Choroid plexus epithelial cell (primary cell): ENCODE data around the gene PHF14.
"Not testable (repeated sequence)": the region's sequence is repeated elsewhere in the genome, so short reads cannot be mapped to it uniquely, and the experiment has no call there.

Source experiments
- DNase-seq: peaks from one replicate; pipeline ENCODE4 v3.0.0-alpha.2; 2010; ENCODE audit warnings: low read depth
- H3K4me3 ChIP-seq: 2 replicates; pipeline ENCODE4 v1.5.1; 2011; ENCODE audit warnings: low read depth, mild to moderate bottlenecking, control low read depth, low read length, moderate library complexity
- CTCF ChIP-seq: conservative IDR thresholded peaks from 2 replicates; pipeline ENCODE4 v1.5.1; 2011; ENCODE audit warnings: low read depth, mild to moderate bottlenecking, control low read depth, inconsistent platforms, low read length, moderate library complexity

Gene PHF14

GRCh38 chr7:10972174-10972573 lies 1.5 kb upstream of the PHF14 start:
- no peak for DNase-seq
- no peak overlapping the region for H3K4me3 ChIP-seq
- no peak for TF ChIP-seq CTCF

- H3K4me3 ChIP-seq: peak overlapping the region; percentile 77
- TF ChIP-seq CTCF: no peak
- peak; percentile 53 for DNase-seq
Measured at GRCh38 chr7:10973942-10974911, 555 bp downstream of the PHF14 start.

- DNase-seq: no peak
- H3K4me3 ChIP-seq: no peak overlapping the region
- TF ChIP-seq CTCF: no peak
Measured at GRCh38 chr7:10977113-10977512, 3.4 kb downstream of the PHF14 start.

GRCh38 chr7:10981317-10981716 lies 7.6 kb downstream of the PHF14 start:
- TF ChIP-seq CTCF: no peak
- DNase-seq: no peak
- no peak overlapping the region for H3K4me3 ChIP-seq

GRCh38 chr7:10990748-10991147 lies 17.1 kb downstream of the PHF14 start:
- not testable (repeated sequence) for H3K4me3 ChIP-seq

GRCh38 chr7:10995482-10996166 lies 22.0 kb downstream of the PHF14 start:
- DNase-seq, H3K4me3 ChIP-seq: not testable (repeated sequence)

More at GRCh38 chr7:10990748-10991147, 17.1 kb downstream of the PHF14 start:
- DNase-seq: not testable (repeated sequence)

- TF ChIP-seq CTCF: no peak
- H3K4me3 ChIP-seq: no peak overlapping the region
- peak; percentile 21 for DNase-seq
Measured at GRCh38 chr7:10998996-10999757, 25.5 kb downstream of the PHF14 start.
